HepG2 (cell line): Measurements from ENCODE around the gene HCFC1R1. TPM values are rescaled to one million over a fixed set of nuclear protein-coding genes. Genes with fewer than 3 reads are reported as not detected.
A peak's percentile ranks its signal among the peaks of the same experiment; 100 is the strongest.
"Not testable (repeated sequence)": the region's sequence is repeated elsewhere in the genome, so short reads cannot be mapped to it uniquely, and the experiment has no call there.

ENCODE experiments used
- ATAC-seq: fragments of 200-7000 bp; cut with Tn5 transposase; 3 replicates; pipeline ENCODE4 v1.9.1; 2020; ENCODE audit warnings: mild to moderate bottlenecking, moderate library complexity
- BruUV-seq: library from RNA; stranded (reverse); fragments of 400-500 nt; replicated peaks from 2 replicates; lab custom pipeline; 2021; lab: Mats Ljungman, UMichigan
- CTCF ChIA-PET: fragments of 300-600 bp; formaldehyde crosslinking; extraction: SDS; loops from one replicate; lab custom pipeline; 2021; ENCODE audit warnings: low total read pairs, inconsistent platforms, low intra/inter-chr PET ratio; lab: Yijun Ruan, JAX
- POLR2A ChIA-PET: fragments of 350-600 bp; sonication (Branson Sonifier 250); formaldehyde crosslinking; loops from one replicate; lab custom pipeline; 2020; ENCODE audit warnings: antibody characterized with exemption, inconsistent platforms; lab: Yijun Ruan, JAX
- DNase-seq: peaks from one replicate; pipeline ENCODE4 v3.0.0-alpha.2; 2015; ENCODE audit warnings: low spot score
- FAIRE-seq: peaks from 3 replicates; lab custom pipeline; 2011; peaks lifted over from hg19 to GRCh38; lab: Jason Lieb, UNC
- H2AFZ ChIP-seq: one replicate; pipeline ENCODE4 v1.6.1; 2011; ENCODE audit warnings: low read length, inconsistent platforms
- H3K27ac ChIP-seq: fragments of 300-600 bp; 3 replicates; pipeline ENCODE4 v1.8.0; 2011; ENCODE audit warnings: mixed run types, mild to moderate bottlenecking, mixed read lengths, low read length, inconsistent platforms; ENCODE audit not compliant: insufficient read depth; ENCODE audit errors: extremely low read length
- H3K27me3 ChIP-seq, 2 experiments: fragments of 200-600 bp in 1 of 2; 2 replicates in 1 of 2; 3 replicates in 1 of 2; pipeline versions ENCODE4 v1.6.0 to v1.8.0; 2011; ENCODE audit warnings: low read length in 2 of 2, mild to moderate bottlenecking in 2 of 2, moderate library complexity in 2 of 2, inconsistent platforms in 1 of 2; ENCODE audit not compliant: insufficient read depth in 2 of 2, control insufficient read depth in 1 of 2
- H3K36me3 ChIP-seq, 2 experiments: fragments of 200-600 bp in 1 of 2; replicated peaks in 1 of 2; 2 replicates in 1 of 2; 3 replicates in 1 of 2; pipeline versions ENCODE4 v1.5.1 to v1.8.0; 2011; ENCODE audit warnings: low read length in 2 of 2, inconsistent platforms in 1 of 2; ENCODE audit not compliant: insufficient read depth in 2 of 2, control insufficient read depth in 1 of 2
- H3K4me1 ChIP-seq: 2 replicates; pipeline ENCODE4 v1.5.1; 2012; ENCODE audit warnings: low read length, inconsistent platforms; ENCODE audit not compliant: insufficient read depth
- H3K4me2 ChIP-seq: 2 replicates; pipeline ENCODE4 v1.6.0; 2011; ENCODE audit warnings: low read depth, low read length, inconsistent platforms
- H3K4me3 ChIP-seq, 3 experiments: fragments of 200-600 bp in 1 of 3; sonication (generic), shearing (Covaris generic) in 1 of 3; replicated peaks in 1 of 3; 2 replicates each; pipeline ENCODE4 v1.5.1; 2011 to 2016; ENCODE audit warnings: low read length in 3 of 3, inconsistent platforms in 2 of 3, low read depth in 2 of 3, mild to moderate bottlenecking in 2 of 3, control low read depth in 1 of 3, mixed read lengths in 1 of 3; ENCODE audit not compliant: insufficient read depth in 1 of 3
- H3K79me2 ChIP-seq: one replicate; pipeline ENCODE4 v1.6.1; 2011; ENCODE audit warnings: low read length, inconsistent platforms; ENCODE audit not compliant: insufficient read depth
- H3K9ac ChIP-seq: 2 replicates; pipeline ENCODE4 v1.6.0; 2011; ENCODE audit warnings: mild to moderate bottlenecking, low read depth, low read length, inconsistent platforms; ENCODE audit not compliant: insufficient read depth
- H3K9me3 ChIP-seq: 2 replicates; pipeline ENCODE4 v1.5.1; 2012; ENCODE audit warnings: mild to moderate bottlenecking, low read length
- H4K20me1 ChIP-seq: 2 replicates; pipeline ENCODE4 v1.6.0; 2011; ENCODE audit warnings: inconsistent platforms, mild to moderate bottlenecking, low read length, moderate library complexity; ENCODE audit not compliant: insufficient read depth
- ERF ChIP-seq: IDR thresholded peaks from 2 replicates; pipeline ENCODE4 v1.6.1; 2018; ENCODE audit warnings: missing biosample characterization, missing genetic modification reagents
- POLR2A ChIP-seq, 2 experiments: IDR thresholded peaks; 2 replicates each; pipeline ENCODE4 v1.6.1; 2011; ENCODE audit warnings: low read depth in 2 of 2, low read length in 2 of 2, mild to moderate bottlenecking in 1 of 2, moderate library complexity in 1 of 2; ENCODE audit not compliant: insufficient read depth in 1 of 2
- USF2 ChIP-seq, 2 experiments: sonication (generic) in 1 of 2; formaldehyde crosslinking in 1 of 2; IDR thresholded peaks; 2 replicates each; pipeline versions ENCODE4 v1.5.1 to v1.6.1; 2011 to 2020; ENCODE audit warnings: borderline replicate concordance in 1 of 2, low read depth in 1 of 2, low read length in 1 of 2, mild to moderate bottlenecking in 1 of 2, missing genetic modification reagents in 1 of 2, moderate library complexity in 1 of 2
- YEATS2 ChIP-seq: sonication (generic); formaldehyde crosslinking; IDR thresholded peaks from 2 replicates; pipeline ENCODE4 v1.4.0; 2020; ENCODE audit warnings: missing genetic modification reagents, borderline replicate concordance
- ZNF24 ChIP-seq: fragments of 450-650 bp; IDR thresholded peaks from 2 replicates; pipeline ENCODE4 v1.6.1; 2017; ENCODE audit warnings: antibody characterized with exemption, mild to moderate bottlenecking
- ZNF468 ChIP-seq: sonication (generic); formaldehyde crosslinking; IDR thresholded peaks from 2 replicates; pipeline ENCODE4 v1.8.0; 2022; ENCODE audit warnings: mild to moderate bottlenecking, moderate library complexity, missing genetic modification reagents
- WGBS: methylation state at CpG from one replicate; pipeline ENCODE4 v1.1.6; 2017; ENCODE audit warnings: low lambda C conversion rate; 5-methylcytosine and 5-hydroxymethylcytosine counted together
- in situ Hi-C: cut with HindIII; loops from 2 replicates; pipeline ENCODE4 v1.10.0; 2017; ENCODE audit warnings: low pct_unique_long_range_greater_than_20kb; ENCODE audit not compliant: extremely low pct_ligation_motif_present
- intact Hi-C: fragments of 100-400 bp; cut with micrococcal nuclease; formaldehyde crosslinking; loops from one replicate; pipeline ENCODE4 v1.10.0; 2022; ENCODE audit not compliant: unreplicated experiment
- polyA plus RNA-seq, 8 experiments: library from polyadenylated mRNA; depleted of rRNA in 3 of 8; stranded (reverse) in 7 of 8; unstranded in 1 of 8; fragments of >200 nt; fragmentation: Illumina TruSeq in 4 of 8; extraction: Trizol in 4 of 8; gene quantifications; 2 replicates each; pipeline versions ENCODE4 v1.2.1 to v1.2.3, GENCODE V29; 2011 to 2016; ENCODE audit warnings: low read depth in 4 of 8, missing spikeins in 1 of 8, mixed read lengths in 1 of 8; ENCODE audit not compliant: insufficient read depth in 1 of 8
- total RNA-seq, 5 experiments: library from RNA; depleted of rRNA; stranded (reverse); fragments of >200 nt; fragmentation: Illumina TruSeq; extraction: Trizol; gene quantifications; 2 replicates each; pipeline ENCODE4 v1.2.3, GENCODE V29; 2016; ENCODE audit warnings: low read depth in 1 of 5

The HCFC1R1 gene
- total and polyA plus RNA-seq, 2 of the 13 experiments (the other 11 are each of a cell fraction or from before 2014, with no cell fraction given) = 13.8 to 16.1 TPM

GRCh38 chr16:3073448-3073847 is 49.7 kb upstream of the HCFC1R1 start (continued):
- TF ChIP-seq ZNF24 (no peak), USF2 (IDR thresholded peaks at IDR 0.05; ENCODE audit: low read depth, low read length) (no peak), USF2 (CRISPR knock-in tag; IDR thresholded peaks at IDR 0.05; ENCODE audit: borderline replicate concordance) (no peak), YEATS2 (no peak), POLR2A (IDR thresholded peaks at IDR 0.05; ENCODE audit: insufficient read depth in 1 of 2, low read depth in 2 of 2, low read length in 2 of 2) (no peak), ZNF468 (CRISPR knock-in tag) (no peak), ERF (CRISPR knock-in tag) (no peak)

- WGBS = no CpG with 5 or more reads among the region's 18 CpGs
- FAIRE-seq, CTCF ChIA-PET: not testable (repeated sequence)
These were observed 49.0 kb upstream of the HCFC1R1 start for GRCh38 chr16:3072576-3073263.

GRCh38 chr16:3072148-3072547 is 48.4 kb upstream of the HCFC1R1 start:
- intact Hi-C loops, DNase-seq: not testable (repeated sequence)

More at GRCh38 chr16:3072576-3073263, 49.0 kb upstream of the HCFC1R1 start:
- H3K4me1 ChIP-seq = peaks cover 11% of the 10 kb centered on the region
- H3K9ac ChIP-seq, intact Hi-C loops, BruUV-seq, H3K4me2 ChIP-seq, H3K27ac ChIP-seq, H2AFZ ChIP-seq, H3K9me3 ChIP-seq, DNase-seq, H3K36me3 ChIP-seq, POLR2A ChIA-PET, H3K4me3 ChIP-seq, in situ Hi-C loops, H4K20me1 ChIP-seq, H3K79me2 ChIP-seq: not testable (repeated sequence)
- ATAC-seq = peak; percentile 17; the same call in 2 of the 3 replicates
- peaks cover 2 to 13% of the 10 kb centered on the region in 2 experiments; a peak in 3 of 5 replicates for H3K27me3 ChIP-seq

More at GRCh38 chr16:3072148-3072547, 48.4 kb upstream of the HCFC1R1 start:
- H3K4me1 ChIP-seq = peaks cover 17% of the 10 kb centered on the region
- H2AFZ ChIP-seq, H3K4me2 ChIP-seq, POLR2A ChIA-PET, CTCF ChIA-PET, FAIRE-seq, H3K9ac ChIP-seq, in situ Hi-C loops, BruUV-seq, H3K27ac ChIP-seq, H3K79me2 ChIP-seq, H3K4me3 ChIP-seq, H3K9me3 ChIP-seq, H4K20me1 ChIP-seq: not testable (repeated sequence)
- peaks cover 2 to 13% of the 10 kb centered on the region in 2 experiments; a peak in 3 of 5 replicates for H3K27me3 ChIP-seq
- peaks cover 9 to 15% of the 10 kb centered on the region in 2 experiments; a peak in 2 of 5 replicates for H3K36me3 ChIP-seq
- peak; percentile 44 for ATAC-seq
- WGBS = 25% methylated on average over 3 of the region's 4 CpGs
